GM12873 (cell line): ENCODE data around the gene PARK7.

Experiments
- TF ChIP-seq, protein P1 (sequence below): IDR thresholded peaks from 2 replicates; pipeline ENCODE4 v1.5.1; 2012; ENCODE audit warnings: low read depth, mild to moderate bottlenecking, moderate library complexity, low read length, control low read depth; ENCODE audit not compliant: insufficient read depth; ENCODE audit errors: missing control alignments

The PARK7 gene

DNA sequence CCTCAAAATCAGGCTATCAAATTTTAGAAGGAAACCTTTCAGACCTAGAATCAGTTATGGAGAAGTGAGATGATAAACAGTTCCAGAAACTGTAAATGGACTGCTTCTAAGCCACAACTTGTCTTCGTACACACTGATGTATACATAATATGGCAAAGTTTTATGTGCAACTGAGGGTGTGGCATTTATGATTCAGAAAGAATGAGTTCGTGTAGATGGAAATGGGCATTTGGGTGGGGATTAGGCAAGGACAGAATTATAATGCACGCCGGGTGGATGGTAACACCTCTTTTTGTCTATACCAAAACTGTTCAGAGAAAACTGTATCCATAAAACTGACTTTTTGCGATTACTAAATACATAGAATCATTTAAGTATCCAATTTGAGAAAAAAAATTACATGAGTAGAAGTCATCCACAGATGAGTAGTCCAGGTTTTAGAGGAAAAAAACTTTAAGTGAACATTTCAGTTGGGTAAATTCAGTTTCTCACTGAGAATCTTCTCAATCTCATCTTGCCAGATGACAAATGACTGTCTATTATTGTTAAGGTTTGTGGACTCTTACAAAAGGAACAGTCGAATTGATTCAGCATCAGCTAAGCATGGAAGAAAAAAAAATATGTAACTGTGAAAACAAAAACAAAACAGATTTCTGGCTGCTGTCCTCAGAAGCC lies 42.1 kb downstream of the PARK7 start:
- TF ChIP-seq, protein P1, sequence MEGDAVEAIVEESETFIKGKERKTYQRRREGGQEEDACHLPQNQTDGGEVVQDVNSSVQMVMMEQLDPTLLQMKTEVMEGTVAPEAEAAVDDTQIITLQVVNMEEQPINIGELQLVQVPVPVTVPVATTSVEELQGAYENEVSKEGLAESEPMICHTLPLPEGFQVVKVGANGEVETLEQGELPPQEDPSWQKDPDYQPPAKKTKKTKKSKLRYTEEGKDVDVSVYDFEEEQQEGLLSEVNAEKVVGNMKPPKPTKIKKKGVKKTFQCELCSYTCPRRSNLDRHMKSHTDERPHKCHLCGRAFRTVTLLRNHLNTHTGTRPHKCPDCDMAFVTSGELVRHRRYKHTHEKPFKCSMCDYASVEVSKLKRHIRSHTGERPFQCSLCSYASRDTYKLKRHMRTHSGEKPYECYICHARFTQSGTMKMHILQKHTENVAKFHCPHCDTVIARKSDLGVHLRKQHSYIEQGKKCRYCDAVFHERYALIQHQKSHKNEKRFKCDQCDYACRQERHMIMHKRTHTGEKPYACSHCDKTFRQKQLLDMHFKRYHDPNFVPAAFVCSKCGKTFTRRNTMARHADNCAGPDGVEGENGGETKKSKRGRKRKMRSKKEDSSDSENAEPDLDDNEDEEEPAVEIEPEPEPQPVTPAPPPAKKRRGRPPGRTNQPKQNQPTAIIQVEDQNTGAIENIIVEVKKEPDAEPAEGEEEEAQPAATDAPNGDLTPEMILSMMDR = no peak

DNA sequence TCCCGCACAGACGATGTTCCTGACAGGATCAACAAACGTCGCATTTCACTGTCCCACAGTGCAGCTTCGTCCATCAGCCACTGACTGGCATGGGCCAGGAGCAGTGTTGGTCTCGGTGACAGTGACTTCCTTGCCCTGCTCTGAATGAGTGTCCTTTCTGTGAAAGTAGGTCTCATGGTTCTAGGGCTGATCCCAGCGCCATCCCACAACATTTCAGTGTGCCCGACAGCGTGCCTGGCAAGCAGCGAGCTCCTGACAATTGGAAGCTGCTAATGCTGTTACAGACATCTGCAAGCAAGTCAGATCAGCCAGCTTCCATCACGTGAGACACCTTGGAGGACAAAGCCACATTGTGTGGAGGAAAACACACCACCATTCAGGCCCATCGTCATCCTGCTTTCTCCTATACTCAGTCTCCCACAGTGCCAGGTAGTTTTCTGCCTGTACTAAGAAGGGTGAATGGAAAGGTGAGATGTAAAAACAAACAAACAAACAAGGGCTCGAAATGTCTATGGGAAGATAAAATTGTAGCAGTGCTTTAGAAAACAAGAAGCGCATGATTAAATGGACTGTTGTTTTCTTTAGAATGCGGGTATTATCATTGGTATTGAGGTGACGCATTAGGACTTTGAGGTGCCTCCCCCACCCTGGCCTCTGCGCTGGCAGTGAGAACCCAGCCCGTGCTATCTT lies 42.7 kb downstream of the PARK7 start:
- TF ChIP-seq, protein P1 = no peak

DNA sequence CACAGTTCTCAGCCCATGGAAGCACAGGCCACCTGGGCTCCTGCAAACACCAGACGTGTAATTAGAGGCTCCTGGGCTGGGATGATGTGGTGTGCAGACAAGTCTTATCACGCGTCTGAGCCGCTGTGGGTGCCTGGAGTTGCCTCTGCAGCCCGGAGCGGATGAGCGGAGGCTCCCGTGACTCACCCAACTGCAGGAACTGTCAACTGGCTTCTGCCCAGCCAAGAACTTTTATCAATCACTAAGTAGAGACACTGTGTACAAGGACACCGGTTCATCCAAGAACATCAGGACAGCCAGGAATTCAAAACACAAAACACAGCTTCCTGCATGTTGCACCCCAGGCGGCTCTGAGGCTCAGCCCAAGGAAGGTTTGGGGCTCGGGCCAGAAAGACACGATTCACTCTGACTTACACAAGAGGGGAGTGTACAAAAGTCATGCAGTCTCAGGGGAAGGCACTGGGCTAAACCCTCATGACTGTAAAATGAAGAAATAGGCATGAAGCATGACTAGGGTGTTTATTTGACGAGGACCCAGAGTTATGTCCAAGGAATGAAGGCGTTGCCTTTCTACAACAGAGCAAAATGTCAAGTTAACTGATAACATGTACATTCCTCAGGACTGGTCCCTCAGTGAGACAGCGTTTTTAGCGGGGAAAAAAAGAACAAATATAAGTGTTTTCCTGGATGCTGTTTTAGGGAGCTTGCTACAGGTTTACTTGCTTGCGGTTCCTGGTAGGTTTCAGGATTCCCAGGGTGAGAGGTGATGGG lies 43.5 kb downstream of the PARK7 start:
- TF ChIP-seq, protein P1 = no peak

DNA sequence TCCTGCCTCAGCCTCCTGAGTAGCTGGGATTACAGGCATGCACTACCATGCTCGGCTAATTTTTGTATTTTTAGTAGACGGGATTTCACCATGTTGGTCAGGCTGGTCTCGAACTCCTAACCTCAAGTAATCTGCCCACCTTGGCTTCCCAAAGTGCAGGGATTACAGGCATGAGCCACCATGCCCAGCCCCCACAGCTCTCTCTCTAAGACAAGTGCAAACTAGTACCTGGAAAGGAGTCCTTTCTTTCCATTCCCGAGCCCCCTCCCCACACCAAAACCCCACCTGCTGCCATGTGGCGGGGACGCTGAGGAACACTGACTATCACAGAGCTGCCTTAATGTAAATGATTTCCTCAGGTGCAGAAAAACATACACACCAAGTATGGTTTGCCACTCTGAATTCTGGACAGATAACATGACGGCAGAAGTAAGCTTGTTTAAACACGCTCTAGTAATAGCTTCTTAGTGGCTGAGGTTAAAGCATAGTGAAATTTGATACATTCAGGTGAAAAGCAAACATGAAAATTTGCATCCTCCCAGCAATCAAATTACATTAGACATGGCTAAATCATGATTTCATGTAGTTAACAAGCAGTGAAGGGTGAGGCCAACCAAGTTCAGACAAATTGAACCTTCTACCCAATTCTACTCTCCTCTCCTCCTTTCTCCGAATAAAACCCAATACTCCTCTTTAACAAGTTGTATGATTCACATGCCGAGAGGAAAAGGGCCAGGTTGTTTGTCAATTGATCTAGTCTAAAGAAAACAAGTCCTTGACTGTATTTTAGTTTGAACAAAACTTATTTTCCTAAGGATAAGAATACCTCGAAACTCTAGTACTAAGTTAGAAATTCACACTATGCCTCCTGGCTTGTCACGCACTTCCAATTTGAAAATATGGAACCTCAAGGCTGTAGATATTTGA lies 44.8 kb downstream of the PARK7 start:
- TF ChIP-seq, protein P1 = no peak

DNA sequence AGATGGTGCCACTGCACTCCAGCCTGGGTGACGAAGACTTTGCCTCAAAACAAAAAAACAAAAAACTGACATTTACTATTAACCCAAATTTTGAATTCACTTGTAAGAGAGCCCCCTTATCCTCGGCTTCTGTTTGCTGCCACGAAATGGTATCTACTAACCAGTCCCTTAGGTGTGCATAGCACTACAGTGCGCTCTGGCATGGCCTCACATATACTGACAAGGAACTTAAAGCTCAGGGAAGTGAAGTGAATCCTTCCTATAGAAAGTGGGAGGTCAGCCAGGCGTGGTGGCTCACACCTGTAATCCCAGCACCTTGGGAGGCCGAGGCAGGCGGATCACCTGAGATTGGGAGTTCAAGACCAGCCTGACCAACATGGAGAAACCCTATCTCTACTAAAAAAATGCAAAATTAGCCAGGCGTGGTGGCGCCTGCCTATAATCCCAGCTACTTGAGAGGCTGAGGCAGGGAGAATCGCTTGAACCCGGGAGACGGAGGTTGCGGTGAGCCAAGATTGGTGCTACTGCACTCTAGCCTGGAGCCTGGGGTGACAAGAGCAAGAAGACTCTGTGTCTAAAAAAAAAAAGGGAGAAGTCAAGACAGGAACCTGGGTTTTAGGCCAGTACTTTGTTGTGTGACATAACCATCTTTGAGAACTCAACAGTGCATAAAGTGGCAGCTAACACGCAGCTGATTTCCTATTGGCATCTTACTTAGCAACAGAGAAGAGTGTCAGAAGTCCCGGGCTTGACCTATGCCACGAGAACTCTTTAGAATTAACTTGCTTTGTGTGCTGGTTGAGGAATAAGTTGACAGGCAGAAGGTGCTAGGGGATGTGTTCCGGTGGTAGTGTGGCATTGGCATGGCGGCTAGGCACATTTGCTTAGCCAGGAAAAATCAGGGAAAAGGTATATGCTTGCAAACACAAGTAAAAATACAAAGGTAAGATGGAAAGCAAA lies 47.8 kb downstream of the PARK7 start:
- TF ChIP-seq, protein P1 = no peak

DNA sequence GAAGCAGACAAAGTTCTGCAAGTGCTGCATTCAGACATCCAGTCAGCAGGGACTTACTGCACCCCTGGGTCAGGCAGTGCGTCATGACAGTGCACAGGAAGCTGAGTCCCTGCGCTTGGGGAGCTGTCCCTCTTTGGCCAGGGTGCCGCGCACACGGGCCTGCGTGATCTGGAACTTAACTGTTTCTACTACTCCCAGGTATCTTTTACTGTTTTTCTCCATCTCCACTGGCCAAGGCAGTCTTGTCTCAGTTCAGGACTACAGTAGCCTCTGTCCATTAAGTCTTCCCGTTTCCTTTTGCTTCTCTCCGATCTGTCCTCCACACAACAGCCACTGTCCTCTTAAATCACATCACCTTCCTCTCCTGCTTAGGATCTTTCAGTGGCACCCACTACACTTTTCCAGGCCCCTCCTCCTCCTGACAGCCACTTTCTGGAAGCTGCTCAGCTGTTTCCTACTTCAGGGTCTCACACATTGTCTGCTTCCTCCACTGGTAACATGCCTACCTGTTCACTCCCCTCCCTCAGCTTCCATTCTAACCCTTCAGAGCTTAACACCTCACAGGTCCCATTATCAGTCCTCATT lies 48.7 kb downstream of the PARK7 start:
- TF ChIP-seq, protein P1 = no peak
